GM18502 (cell line): ENCODE data around the gene GSE1.

Source experiments
- ATAC-seq: cut with Tn5 transposase; IDR thresholded peaks from one replicate; pipeline ENCODE4 v1.9.1; 2021; ENCODE audit warnings: mild to moderate bottlenecking; ENCODE audit not compliant: unreplicated experiment, poor library complexity

Gene GSE1

GRCh38 chr16:85711982-85712587, 99.0 kb downstream of the GSE1 start:
- ATAC-seq = no peak

GRCh38 chr16:85712801-85713200, 99.7 kb downstream of the GSE1 start:
- no peak for ATAC-seq

DNA sequence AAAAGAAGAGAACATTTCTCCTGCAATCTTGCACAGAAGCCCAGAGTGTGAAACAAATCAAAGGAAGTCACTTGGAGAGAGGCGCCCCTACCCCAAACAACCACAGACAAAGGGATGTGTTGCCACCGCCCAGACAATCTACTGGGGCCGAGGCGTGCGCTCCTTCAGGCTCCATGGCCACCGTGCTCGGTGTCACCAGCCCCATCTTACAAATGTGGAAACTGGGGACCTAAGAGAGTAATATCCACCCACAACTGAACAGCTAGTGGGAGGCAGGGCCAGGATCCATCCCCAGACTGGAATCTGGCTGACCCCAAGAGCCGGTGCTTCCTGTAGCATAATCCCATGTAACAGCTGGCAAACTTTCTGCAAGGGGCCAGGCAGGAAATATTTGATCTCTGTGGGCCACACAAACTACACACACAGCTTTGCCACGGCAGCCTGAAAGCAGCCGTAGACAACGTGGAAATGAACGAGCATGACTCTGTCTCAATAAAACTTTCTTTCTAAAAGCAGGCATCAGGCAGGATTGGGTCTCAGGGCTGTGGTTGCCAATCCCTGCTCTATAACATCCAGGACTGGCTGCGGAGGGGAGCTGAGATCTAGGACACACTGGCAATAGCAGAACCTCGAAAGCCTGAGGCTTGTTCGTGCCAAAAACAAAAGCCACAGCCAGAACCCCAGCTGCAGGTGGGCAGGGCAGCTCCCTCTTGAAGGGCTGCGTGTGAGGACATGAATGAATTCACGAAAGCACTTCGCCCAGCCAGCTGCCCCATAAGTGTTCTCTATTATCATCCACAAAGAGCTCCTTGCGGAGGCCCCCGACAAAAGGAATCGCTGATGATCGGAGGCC, 102.3 kb downstream of the GSE1 start:
- no peak for ATAC-seq

DNA sequence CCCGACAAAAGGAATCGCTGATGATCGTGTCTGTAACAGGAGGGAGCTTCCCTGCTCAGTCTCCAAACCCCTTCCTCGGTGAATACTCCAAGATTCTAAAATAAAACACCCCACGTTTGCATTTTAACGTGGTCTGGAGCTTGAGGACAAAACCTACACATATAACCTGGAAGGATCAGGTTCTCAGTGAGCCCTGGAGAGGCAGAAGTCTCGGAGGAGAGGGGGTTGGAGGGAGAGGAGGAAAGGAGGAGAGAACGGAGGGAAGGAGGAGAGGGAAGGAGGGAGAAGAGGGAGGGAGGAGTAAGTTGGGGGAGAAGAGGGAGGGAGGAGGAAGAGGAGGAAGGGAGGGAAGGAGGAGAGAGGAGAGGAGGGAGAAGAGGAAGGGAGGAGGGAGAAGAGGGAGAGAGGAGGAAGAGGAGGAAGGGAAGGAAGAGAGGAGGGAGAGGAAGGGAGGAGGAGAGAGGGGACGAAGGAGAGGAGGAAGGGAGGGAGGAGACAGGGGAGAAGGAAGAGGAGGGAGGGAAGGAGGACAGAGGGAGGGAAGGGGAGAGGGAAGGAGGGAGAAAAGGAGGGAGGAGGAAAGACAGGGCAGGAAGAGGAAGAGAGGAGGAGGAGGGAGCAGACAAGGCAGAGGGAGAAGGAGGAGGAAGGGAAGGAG, 103.0 kb downstream of the GSE1 start:
- ATAC-seq = no peak

DNA sequence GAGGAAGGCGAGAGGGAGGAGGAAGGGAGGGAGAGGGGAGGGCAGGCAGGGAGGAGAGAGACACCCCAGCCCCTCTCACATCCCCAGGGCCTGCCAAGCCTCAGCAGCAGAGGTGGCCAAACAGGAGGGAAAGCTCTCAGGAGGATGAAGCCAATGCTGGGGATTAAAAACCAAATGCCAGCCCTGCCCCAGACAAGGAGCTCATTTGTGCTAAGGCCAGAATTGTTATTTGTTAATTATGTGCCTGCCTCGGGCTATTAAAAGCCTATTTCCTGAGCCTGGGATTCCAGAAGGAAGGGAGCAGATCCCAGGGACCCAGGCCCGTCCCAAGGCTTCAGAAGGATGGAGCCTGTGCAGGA, 103.5 kb downstream of the GSE1 start:
- no peak for ATAC-seq

GRCh38 chr16:85717393-85718152, 104.5 kb downstream of the GSE1 start:
- no peak for ATAC-seq

- ATAC-seq = no peak
These were observed 105.0 kb downstream of the GSE1 start for GRCh38 chr16:85718153-85718477.

DNA sequence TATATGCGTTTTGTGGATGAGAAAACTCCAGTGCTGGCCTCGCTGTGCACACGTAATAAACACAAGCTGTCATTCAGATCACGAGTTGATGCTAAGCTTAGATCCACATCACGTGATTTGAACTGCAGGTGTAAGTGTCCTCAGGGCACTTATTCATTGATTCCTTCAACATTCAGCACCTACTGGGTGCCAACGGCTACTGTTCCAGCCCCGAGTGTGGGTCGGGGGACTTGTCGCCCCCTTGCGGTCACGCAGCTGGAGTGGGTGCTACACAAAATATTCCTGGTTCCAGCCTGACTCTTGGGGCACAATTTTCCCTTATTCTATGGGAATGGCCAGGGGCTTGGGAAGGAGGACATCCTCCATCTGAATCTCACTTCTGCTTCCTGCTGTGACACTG, 105.6 kb downstream of the GSE1 start:
- no peak for ATAC-seq

GRCh38 chr16:85719605-85720301, 106.6 kb downstream of the GSE1 start:
- no peak for ATAC-seq

DNA sequence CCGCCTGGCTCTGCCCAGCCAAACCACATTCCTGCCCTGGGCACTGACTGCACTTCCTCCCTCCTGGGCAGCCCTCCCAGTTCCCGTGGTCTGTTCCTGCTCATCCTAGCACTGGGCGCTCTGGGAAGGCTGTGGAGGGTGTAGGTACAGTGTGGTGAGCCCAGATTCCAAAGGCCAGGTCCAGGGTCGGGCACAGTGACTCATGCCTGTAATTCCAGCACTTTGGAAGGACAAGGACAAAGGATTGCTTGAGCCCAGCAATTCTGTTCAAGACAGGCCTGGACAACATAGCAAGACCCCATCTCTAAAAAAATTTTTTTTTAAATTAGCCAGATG, 107.1 kb downstream of the GSE1 start:
- no peak for ATAC-seq

GRCh38 chr16:85722128-85722893, 109.2 kb downstream of the GSE1 start:
- ATAC-seq = no peak

DNA sequence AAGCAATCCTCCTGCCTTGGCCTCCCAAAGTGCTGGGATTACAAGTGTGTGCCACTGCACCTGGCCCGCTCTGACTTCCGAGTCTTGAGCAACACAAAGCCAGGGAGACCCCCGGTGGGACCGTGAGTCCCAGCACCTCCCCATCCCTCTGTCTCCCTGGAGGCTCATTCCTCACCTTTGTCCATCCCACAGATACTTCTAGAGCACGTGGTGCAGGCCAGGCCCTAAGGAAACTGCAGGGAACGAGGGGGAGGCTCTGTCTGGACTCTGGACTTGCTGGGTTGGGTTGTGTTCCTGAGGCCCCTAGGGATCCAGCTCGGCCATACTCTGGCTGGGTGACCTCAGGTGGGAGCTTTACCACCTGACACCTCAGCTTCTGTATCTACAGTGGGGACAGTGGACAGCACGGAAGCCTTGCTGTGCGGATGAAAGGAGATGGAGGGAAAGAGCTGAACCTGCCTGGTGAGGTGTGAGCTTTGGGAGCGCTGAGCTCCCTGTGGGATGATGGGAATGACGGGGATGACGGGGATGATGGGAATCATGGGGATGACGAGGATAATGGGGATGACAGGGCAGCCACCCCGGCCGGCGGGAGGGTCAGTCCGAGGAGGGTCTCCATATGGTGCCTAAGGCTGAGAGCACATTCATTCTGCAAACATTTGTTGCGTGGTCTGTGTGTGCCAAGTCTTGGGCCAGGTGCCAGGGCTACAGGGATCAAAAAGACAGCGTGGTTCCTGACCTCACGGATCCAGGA, 111.2 kb downstream of the GSE1 start:
- no peak for ATAC-seq

- ATAC-seq = no peak
These were observed 111.8 kb downstream of the GSE1 start for GRCh38 chr16:85724936-85725335.
